Ramos (cell line): ENCODE measurements around the gene NDC80.

Experiments
- in situ Hi-C: fragments of 300-500 bp; cut with MboI; formaldehyde crosslinking; loops from one replicate; pipeline ENCODE4 v1.14.3; 2022; ENCODE audit warnings: low sequenced_read_pairs; ENCODE audit not compliant: unreplicated experiment

Gene NDC80

DNA sequence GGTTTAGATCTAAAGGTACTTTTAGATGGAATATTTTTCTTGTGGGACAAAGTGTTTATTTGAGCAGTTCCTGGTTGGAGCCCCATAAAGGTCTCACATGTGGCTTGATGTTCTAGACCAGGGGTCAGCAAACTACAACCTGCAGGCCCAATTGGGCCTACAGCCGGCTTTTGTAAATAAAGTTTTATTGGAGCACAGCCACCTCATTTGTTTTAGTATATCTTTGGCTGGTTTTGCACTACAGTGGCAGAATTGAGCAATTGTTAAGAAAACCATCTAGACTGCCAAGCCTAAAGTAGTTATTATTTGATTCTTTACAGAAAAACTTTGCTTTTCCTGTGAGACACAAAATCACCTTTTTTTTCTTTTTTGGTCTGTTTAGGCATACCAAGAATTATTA, 41.6 kb downstream of the NDC80 start:
- in situ Hi-C loops, result no loop called here

DNA sequence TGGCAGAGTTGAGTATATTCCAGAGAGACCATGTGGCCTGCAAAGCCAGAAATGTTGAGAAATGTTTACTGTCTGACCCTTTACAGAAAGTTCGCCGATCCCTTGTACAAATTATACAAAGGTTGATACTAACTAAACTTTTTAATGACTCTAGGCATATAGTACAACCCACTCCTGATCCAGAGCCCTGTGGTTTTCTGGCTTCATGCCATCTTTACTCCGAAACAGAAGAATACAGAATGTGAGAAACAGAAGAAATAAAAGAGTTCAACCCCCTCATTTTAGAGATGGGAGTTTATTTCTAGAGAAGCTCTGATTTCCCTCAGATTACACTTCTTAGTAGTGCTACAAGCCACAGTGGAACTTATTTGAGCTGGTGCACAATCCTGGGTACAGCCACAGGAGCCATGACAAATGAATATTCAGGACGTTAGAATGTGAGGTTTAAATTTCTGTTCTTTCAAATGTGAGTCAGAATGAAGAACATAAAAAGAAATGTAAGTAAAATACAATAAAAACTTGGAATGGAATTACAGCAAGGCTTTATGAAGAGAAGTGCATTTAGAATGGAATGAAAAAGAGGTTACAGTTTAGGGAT, 46.1 kb downstream of the NDC80 start:
- in situ Hi-C loops, result no loop called here

DNA sequence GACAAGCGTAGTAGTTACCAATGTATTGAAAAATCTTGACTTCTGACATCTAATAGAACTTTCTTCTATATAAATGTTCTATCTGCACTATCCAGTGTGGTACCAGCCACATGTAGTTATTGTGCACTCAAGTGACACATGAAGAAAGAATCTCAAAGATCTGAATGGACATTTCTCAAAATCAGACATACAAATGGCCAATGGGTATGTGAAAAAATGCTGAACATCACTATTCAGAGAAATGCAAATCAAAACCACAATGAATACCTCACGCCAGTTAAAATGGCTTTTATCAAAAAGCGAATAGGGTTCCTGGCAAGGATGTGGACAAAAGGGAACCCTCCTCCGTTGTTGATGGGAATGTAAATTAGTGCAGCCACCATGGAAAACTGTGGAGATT, 46.7 kb downstream of the NDC80 start:
- in situ Hi-C loops, result no loop called here

DNA sequence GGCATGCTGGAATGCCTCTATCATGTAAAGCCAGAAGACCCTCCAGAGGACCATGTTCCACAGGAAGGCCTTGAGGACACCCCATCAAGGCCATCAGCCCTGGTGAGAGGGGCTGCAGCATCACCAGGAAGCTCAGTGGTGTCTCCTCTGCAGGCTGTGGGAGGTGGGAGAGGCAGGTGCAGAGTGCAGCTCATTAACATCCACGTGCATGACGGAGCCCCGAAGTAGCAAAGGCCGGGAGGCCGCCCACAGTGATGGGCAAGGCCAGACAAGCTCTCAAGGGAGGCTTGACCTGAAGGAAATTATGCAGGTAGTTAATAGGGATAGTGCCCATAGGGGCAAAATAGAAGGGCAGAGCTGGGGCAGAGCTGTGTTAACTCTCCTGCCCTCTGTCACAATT, 53.9 kb downstream of the NDC80 start:
- in situ Hi-C loops, result no loop called here

DNA sequence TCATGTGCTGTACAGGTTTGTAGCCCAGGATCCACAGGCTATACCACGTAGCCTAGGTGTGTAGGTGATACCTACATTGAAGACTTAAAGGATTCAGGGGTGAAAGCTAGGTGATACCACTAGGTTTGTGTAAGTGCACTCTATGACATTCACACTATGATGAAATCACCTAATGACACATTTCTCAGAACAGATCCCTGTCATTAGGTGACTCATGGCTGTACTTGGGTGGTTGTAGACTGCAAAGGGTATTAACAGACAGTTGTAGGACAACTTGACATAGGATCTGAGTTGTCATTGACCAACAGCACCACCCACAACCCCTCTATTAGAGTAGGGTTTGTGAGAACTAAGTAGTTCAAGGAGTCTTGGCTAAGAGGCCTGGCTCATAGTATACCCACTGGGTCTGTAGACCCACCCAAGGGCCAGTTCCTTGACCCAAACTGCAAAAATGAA, 56.5 kb downstream of the NDC80 start:
- in situ Hi-C loops, result no loop called here

DNA sequence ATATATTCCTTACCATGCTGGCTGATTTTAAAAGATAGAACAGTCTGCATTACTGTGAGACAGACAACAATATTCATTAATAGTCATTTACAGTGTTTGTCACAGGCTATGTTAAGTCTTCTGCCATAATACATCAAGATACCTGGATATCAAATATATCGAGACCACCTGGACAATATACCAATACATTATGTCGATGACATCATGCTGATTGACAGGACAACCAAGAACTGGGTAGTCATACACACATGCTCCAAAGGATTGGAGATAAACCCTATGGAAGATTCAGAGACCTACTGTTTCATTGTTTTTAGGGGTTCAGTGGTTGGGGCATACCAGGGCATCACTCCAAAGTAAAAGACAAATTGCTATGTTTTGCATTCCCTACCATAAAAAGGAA, 57.6 kb downstream of the NDC80 start:
- in situ Hi-C loops, result no loop called here

DNA sequence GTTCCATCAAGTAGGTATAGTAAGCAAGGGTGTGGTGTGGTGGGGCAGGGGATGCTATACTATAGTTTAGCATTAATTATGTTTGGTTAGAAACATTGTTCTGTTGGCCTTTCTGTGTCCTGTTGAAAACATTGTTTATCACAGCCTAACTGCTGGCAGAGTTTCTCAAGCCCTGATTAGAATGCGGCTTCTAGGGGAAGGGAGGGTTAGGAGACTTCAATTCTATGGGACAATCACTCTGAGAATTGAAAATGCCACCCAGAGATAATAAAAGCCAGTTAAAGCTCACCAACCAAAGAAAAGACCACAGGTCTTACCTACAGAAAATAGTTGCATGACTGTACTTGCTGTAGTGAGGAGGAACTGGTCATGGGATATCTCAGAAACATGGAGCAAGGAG, 64.2 kb downstream of the NDC80 start:
- in situ Hi-C loops, result no loop called here

DNA sequence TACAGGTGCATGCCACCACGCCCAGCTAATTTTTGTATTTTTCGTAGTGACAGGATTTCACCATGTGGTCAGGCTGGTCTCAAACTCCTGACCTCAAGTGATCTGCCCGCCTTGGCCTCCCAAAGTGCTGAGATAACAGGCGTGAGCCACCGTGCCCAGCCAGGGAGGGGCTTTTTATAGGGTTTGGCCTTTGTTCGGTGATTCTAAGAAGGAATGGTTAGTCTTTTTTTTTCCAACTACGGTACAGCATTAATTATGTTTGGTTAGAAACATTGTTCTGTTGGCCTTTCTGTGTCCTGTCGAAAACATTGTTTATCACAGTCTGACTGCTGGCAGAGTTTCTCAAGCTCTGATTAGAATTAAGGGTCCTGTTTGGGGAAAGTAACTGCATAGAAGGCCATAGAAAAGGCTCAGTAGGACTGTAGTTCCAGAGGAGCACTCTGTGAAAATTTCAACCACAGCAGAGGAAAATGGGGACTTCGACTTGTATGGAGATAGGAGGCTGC, 64.8 kb downstream of the NDC80 start:
- in situ Hi-C loops, result no loop called here

DNA sequence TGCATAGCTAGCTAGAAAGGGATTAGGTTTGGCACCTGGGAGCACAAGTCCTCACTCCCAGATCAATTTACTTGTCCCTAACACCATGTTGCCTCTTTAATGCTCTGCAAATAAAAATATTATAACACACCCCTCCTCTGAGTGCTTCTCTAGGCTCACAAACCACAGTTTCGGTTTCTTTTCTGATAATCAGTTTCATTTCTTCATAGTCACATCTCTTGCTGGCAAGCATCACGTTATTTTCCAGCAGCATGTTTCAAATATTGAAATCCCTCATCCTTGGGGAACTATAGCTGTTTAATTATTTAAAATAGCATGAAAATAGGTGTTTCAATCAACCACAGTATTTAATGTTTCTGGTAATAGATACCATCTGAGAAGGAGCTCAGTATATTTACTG, 70.3 kb downstream of the NDC80 start:
- in situ Hi-C loops, result no loop called here

DNA sequence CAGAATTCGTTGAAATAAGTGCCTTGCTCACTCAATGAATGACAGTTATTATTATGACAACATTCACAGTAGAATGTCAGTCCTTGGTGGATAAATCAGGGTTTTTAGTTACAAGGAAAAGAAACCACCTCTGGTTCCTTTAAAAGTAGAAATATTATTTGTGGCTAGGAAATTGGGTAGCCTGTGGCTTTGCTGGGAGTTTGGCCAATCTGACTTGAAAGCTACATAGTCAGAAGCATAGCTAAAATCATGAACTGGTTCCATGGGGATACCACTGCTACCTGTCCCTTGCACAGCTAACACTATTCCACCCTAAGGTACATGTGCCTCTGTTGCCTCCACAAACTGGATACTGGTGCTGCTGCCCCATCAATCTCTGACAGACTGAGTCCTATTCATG, 71.4 kb downstream of the NDC80 start:
- in situ Hi-C loops, result no loop called here

DNA sequence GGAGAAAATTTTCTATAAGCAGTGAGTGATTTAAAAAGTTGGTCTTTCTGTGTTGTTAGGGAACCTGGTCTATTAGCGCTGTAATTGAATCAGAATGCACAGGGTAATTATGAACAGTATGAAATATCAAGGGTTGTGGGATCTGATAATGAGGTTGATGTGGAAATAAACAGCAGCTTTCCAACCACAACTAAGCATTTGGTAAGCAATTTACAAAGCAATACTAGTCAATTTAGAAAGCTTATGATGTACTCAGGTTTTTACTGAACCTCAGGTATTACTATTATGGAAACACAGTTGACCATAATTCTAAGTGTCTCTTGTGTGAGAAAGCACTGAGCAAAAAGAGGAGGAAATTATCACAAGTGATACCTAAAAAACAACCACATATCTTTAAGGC, 73.2 kb downstream of the NDC80 start:
- in situ Hi-C loops, result no loop called here

DNA sequence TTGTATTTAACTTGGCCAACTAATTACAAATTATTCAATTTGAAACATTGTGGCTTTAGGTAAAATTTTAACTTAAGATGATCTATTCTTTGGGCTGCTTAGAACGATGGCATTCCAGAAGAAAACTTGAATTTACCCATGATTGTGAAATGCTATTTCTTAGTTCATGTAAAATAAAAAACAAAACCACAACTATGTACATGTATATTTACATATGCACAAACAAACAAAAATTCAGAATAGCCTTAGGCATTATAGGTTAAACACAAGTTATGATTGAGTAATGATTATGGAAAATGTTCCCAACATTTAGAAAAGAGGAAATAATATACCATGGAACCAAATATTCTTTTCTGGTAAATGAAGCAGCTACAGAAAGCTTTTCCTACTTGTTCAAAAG, 80.6 kb downstream of the NDC80 start:
- in situ Hi-C loops, result no loop called here

DNA sequence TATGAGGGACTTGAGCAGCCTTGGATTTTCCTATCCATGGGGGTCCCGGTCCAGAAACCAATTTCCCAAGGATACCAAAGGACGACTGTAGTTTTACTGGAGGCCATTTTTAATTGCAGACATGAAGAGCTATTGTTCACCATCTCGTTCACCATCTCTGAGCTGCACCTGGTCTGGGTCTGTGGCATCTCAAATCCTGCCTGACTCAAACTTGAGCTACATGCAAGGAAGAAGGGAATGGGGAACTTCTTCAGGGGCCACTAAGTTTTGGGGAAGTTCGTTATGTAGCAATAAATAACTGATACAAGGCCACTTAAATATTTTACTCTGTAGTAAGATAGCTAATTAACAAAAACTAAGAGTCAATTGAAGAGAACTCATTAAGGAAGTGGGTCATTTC, 82.1 kb downstream of the NDC80 start:
- in situ Hi-C loops, result no loop called here

DNA sequence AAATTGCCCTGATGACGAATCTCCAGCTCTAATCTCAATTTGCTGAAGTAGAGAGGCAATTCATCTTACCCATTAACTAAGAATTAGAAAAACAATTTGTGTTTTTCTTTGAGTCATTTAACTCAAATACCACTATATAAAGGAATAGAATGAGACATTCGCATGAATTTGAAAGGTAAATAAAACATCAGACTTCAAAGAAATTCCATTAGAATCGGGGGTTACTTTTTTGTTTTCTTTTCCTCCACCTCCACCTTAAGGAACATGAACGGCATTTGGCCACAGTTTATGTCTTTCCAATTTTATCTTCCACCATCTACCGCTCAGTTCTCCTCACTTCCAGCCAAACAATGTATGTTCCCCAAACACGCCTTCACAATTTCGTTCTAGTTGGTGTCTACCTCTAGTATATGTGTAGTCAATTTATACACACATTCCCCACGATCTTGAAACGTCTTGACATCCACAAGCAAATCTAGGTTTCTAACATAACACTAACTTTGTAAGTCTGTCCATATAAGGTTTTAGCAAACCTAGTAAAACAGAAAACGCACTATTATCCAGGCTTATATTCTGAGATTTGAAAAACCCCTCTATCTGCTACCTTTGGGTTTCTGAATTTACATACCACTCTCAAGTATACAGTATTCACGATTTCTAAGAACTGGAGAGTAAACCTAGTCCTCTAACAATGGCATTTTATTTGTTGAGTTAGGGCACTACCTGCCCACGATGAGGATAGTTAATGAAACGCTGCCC, 83.0 kb downstream of the NDC80 start:
- in situ Hi-C loops, result no loop called here

DNA sequence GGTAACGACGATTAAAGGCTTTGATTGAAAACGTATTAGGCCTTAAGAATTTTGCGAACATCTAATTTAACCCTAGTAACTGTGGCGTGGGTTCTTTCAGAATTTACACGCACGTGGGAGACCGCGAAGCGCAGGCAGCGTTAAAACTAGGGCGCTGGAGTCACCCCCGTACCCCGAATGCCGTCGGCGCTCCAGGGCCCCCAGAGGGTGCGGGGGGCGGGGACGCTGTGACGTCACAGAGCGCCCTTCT, 83.5 kb downstream of the NDC80 start:
- in situ Hi-C loops, result no loop called here

DNA sequence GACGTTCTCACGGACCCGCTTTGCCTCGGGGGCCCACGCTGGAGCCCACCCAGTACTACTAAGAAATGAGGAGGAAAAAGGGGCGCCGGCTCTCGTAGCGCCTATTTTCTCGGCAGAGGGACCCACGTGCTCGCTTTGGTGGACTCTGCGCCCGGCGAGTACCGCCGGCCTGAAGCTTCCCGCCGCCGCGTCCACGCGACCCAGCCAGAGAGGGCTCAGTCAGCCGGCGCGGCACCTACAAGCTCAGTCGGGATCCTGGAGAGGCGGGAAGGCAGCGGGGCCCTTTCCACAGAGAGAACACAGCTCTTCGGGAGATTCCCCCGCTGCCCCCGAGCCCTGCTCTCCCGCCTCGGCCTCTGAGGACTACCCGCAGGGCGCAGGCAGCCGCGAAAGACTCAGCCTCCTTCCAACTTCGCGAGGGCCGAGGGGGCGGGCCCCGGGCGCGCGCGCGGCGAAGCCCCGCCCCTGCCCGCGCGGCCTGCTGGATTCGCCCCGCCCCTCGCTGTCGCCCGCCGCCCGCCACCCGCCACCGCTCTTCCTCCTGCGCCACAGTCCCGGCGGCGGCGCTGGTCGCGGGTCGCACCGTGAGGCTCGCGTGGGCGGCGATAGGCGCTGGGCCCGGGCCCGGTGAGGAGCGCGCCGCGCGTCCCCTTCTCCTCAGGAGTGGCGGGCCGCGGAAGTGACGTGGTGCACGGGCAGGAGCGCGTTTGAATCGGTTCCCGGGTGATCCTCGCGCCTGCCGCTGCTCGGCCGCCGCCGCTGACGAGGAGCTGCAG, 84.0 kb downstream of the NDC80 start, which contains the start of gene SMCHD1:
Gene SMCHD1 (plus strand): TSS at position 549 of the 776 bp plus-strand sequence. CDS start 350 bp downstream, outside the sequence.
- in situ Hi-C loops, result no loop called here

DNA sequence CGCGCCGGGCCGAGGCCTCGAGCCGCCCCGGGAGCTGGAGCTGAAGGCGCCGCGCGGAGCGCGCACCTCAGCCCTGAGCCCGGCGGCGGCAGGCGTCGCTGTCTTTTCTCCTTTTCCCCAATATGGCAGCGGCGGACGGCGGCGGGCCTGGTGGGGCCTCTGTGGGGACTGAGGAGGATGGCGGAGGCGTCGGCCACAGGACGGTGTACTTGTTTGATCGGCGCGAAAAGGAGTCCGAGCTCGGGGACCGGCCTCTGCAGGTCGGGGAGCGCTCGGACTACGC, 84.5 kb downstream of the NDC80 start:
- in situ Hi-C loops, result no loop called here

DNA sequence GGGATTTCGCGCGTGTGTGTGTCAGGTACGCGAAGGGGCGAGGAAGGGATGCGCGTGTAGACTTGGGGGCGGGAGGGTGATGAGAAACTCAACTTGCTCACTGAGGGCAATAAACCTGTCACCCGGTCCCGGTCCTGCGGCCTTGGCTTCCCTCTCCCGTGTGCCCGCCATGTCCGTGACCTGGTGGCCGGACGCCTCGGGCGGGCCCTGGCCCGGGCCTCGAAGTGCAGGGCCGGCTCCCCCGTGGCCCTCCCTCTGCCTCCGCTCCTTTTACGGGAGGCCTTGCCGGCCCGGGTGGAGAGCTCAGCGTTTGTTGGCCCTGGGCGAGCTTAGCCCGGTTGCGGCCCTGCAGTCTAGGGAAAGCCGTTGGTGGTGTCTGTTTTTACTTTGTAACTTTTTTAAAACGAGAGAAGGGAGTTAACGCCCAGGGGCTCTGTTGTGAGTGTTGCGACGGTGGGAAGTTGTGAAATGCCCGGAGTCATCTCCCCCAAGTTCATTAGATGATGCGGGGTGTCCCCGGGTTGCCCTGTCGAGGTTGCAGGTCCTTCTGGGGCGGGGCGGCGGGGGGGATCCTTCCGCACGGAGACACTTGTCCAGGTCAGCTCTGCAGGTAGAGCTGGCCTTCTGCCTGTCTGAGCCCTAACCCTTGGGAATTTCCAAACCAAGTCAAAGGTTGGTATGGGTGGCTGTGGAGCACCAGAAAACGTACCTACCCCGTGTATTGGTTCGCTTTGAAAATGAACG, 85.1 kb downstream of the NDC80 start:
- in situ Hi-C loops, result no loop called here

DNA sequence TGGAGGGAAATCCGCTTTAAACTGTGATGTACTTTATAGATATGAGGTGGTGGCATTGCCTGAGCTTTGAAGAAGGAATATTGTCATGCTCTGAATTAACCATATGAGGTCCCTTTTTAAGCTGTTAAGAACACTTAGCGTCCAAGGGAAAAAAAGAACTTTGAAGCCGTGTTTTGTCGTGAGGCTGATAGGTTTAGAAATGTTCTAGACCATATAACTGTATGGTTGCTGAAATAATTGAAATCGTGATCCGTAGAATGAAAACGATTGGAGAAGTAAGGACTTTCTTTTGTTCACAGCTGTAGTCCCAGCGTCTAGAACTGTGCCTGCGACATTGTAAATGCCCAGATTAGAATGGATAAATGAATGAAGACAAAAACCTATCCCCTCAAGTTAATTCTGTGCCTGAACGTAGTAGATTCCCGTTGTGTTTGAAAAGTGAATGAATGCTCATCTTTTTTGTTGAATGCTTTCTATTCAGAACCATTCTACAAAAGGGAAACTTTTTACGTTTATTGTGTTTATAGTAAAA, 85.7 kb downstream of the NDC80 start:
- in situ Hi-C loops, result no loop called here

DNA sequence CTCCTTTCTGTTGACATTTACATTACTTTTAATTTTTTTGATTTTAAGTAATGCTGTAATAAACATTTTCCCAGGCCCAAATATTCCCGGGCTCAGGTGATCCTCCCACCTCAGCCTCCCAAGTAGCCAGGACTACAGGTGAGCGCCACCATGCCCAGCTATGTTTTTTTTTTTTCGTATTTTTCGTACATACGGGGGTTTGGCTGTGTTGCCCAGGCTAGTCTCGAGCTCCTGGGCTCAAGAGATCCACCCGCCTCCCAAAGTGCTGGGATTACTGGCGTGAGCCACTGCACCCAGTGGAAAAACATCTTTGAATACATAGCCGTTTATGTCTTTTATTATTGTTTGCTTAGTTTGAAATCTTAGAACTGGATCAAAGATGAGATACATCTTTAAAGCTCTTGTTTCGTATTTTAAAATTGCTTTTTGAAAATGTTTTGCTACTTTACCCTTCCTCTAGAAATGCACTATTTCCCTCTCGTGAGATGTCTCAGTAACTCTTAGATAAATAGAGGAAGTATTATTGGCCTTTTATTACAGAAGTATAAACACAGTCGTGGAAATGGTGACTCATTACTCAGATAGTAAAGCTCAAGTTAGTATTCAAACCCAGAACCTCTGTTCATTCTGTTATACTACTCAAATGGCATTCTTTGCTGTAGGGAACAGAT, 86.6 kb downstream of the NDC80 start:
- in situ Hi-C loops, result no loop called here
